Measurements from ENCODE around the gene IPO4. TPM values are rescaled to one million over a fixed set of nuclear protein-coding genes. Genes with fewer than 3 reads are reported as not detected.
A peak's percentile ranks its signal among the peaks of the same experiment; 100 is the strongest.

The IPO4 gene
- total and polyA plus RNA-seq, 2 of the 13 experiments (the other 11 are each of a cell fraction or from before 2014, with no cell fraction given) = 39.0 to 179 TPM

DNA sequence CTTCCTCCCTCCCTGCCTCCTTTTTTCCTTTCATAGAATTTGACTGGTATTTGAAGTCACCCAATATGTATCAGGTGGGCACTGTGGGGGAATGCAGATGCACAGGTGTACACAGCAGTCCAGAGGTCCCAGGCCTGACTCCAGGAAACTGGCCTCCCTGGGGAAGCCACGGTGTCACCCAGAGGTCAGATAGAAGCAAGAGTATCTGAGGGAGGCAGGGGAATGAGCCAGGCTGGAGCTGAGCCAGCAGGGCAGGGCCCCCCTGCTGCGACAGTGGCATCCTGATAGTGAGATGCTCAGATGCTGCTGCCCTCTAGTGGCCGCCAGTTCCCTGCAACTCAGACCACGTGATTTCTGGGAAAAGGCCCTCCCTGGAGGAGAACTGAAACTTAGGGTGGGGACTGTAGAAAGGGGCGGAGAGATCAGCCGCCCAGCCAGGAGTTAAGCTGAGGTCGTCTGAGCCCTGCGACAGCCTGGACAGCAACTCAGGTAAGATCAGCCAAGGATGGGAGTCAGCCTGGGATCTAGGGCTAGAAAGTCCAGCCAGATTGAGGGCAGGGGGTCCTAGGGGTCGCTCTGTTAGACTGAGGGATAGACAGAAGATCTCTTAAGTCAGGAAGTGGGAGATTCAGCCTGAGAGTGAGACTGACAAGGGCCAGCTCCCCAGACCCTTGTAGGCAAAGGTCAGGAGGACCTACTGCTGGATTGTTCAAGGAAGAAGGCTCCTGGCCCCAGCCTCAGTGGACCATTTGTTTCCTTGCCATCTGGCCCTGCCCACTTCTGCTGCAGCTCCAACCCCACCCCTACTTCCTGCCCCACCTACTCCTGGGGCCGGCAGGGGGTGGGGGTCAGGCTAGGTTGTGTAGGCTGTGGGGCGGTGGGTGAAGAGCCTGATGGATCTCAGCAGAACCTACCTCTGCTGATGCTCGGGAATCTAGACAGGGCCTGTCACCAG lies 27.5 kb downstream of the IPO4 start, which contains the start of gene IRF9 (continued):
- TF ChIP-seq MEF2D (CRISPR knock-in tag; IDR thresholded peaks at IDR 0.05) = peak; percentile 98
- peak; percentile 100; the same call in 1 of the 2 replicates for TF ChIP-seq ZNF788 (CRISPR knock-in tag; IDR thresholded peaks at IDR 0.05; ENCODE audit: borderline replicate concordance)
- TF ChIP-seq, protein P1, sequence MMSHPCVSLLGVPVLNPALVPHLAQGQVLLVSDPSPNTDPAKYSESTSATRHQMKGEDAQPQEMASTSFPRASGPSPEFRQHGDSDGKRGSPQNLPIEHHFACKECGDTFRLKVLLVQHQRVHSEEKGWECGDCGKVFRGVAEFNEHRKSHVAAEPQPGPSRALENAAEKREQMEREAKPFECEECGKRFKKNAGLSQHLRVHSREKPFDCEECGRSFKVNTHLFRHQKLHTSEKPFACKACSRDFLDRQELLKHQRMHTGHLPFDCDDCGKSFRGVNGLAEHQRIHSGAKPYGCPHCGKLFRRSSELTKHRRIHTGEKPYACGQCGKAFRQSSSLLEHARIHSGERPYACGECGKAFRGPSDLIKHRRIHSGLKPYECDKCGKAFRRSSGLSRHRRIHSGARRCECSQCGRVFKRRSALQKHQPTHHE (CRISPR knock-in tag; IDR thresholded peaks at IDR 0.05; ENCODE audit: borderline replicate concordance) = peak; percentile 87; the same call in 1 of the 2 replicates
- TF ChIP-seq, protein P2, sequence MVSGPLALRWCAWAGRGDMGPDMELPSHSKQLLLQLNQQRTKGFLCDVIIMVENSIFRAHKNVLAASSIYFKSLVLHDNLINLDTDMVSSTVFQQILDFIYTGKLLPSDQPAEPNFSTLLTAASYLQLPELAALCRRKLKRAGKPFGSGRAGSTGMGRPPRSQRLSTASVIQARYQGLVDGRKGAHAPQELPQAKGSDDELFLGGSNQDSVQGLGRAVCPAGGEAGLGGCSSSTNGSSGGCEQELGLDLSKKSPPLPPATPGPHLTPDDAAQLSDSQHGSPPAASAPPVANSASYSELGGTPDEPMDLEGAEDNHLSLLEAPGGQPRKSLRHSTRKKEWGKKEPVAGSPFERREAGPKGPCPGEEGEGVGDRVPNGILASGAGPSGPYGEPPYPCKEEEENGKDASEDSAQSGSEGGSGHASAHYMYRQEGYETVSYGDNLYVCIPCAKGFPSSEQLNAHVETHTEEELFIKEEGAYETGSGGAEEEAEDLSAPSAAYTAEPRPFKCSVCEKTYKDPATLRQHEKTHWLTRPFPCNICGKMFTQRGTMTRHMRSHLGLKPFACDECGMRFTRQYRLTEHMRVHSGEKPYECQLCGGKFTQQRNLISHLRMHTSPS (CRISPR knock-in tag; IDR thresholded peaks at IDR 0.05; ENCODE audit: low read depth) = peak; percentile 94
- TF ChIP-seq AKAP8 (CRISPR knock-in tag; IDR thresholded peaks at IDR 0.05) = peak; percentile 97
- 0 out of 2 replicates have a peak, but pooled peaks have one; percentile 78 for TF ChIP-seq ZNF337 (CRISPR knock-in tag; IDR thresholded peaks at IDR 0.05; ENCODE audit: borderline replicate concordance, low read depth)
- TF ChIP-seq, protein P3, sequence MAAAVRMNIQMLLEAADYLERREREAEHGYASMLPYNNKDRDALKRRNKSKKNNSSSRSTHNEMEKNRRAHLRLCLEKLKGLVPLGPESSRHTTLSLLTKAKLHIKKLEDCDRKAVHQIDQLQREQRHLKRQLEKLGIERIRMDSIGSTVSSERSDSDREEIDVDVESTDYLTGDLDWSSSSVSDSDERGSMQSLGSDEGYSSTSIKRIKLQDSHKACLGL (CRISPR knock-in tag; IDR thresholded peaks at IDR 0.05) = peak; percentile 56; the same call in 1 of the 2 replicates
- peak; percentile 64 for TF ChIP-seq PTBP1 (IDR thresholded peaks at IDR 0.05; ENCODE audit: low read depth, low read length, poor library complexity, severe bottlenecking)
- peak; percentile 97 for TF ChIP-seq TEAD3 (CRISPR knock-in tag; optimal IDR thresholded peaks at IDR 0.05; ENCODE audit: borderline replicate concordance)
- peak; percentile 99; the same call in 1 of the 2 replicates for TF ChIP-seq SMAD1 (CRISPR knock-in tag; IDR thresholded peaks at IDR 0.05; ENCODE audit: borderline replicate concordance, low read depth)
- TF ChIP-seq, protein P4, sequence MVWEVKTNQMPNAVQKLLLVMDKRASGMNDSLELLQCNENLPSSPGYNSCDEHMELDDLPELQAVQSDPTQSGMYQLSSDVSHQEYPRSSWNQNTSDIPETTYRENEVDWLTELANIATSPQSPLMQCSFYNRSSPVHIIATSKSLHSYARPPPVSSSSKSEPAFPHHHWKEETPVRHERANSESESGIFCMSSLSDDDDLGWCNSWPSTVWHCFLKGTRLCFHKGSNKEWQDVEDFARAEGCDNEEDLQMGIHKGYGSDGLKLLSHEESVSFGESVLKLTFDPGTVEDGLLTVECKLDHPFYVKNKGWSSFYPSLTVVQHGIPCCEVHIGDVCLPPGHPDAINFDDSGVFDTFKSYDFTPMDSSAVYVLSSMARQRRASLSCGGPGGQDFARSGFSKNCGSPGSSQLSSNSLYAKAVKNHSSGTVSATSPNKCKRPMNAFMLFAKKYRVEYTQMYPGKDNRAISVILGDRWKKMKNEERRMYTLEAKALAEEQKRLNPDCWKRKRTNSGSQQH (CRISPR knock-in tag; IDR thresholded peaks at IDR 0.05; ENCODE audit: low read depth) = peak; percentile 98
- TF ChIP-seq RFXANK (CRISPR knock-in tag; IDR thresholded peaks at IDR 0.05) = peak; percentile 97
- TF ChIP-seq, protein P5, sequence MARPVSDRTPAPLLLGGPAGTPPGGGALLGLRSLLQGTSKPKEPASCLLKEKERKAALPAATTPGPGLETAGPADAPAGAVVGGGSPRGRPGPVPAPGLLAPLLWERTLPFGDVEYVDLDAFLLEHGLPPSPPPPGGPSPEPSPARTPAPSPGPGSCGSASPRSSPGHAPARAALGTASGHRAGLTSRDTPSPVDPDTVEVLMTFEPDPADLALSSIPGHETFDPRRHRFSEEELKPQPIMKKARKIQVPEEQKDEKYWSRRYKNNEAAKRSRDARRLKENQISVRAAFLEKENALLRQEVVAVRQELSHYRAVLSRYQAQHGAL (CRISPR knock-in tag; IDR thresholded peaks at IDR 0.05; ENCODE audit: not compliant biosample characterization) = peak; percentile 63
- TF ChIP-seq SP1 (IDR thresholded peaks at IDR 0.05) = no peak
- peak; percentile 93 for TF ChIP-seq SP1 (CRISPR knock-in tag; IDR thresholded peaks at IDR 0.05)
- TF ChIP-seq KDM1A (CRISPR knock-in tag; IDR thresholded peaks at IDR 0.05) = peak; percentile 99
- TF ChIP-seq MZF1 (CRISPR knock-in tag; IDR thresholded peaks at IDR 0.05; ENCODE audit: borderline replicate concordance) = 0 out of 2 replicates have a peak, but pooled peaks have one; percentile 23

All from HepG2 (cell line).